ENCODE data around the gene LSM7. TPM values are rescaled to one million over a fixed set of nuclear protein-coding genes. Genes with fewer than 3 reads are reported as not detected.

Gene LSM7
- total RNA-seq, 4 donors from 2014 or later = 51.8 to 95.7 (median 71.9) TPM

DNA sequence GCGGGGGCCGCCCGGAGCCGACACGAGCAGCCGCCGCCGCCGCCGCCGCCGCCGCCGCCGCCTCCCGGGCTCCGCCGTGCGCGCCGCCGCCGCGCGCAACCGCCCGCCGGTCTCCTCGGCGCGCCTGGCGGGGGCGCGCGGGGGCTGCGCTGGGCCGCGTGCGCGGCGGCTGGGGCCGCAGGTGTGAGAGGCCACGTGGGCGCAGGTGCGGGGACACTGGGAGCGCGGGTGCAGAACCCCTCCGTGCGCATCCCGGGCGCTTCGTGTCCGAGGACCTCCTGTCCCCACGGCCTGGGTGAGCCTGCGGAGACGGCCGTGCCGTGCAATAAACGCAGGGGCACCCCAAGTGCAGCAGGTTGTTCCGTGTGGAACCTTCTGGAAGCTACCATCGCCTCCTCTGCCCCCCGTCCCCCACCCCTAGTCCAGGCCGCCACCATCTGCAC, 20.3 kb downstream of the LSM7 start, which contains the start of gene LINGO3:
TSS of gene LINGO3 (minus strand) at position 41 of the 443 bp plus-strand sequence. CDS start 16,378 bp downstream, outside the sequence.
- TF ChIP-seq, protein P1, sequence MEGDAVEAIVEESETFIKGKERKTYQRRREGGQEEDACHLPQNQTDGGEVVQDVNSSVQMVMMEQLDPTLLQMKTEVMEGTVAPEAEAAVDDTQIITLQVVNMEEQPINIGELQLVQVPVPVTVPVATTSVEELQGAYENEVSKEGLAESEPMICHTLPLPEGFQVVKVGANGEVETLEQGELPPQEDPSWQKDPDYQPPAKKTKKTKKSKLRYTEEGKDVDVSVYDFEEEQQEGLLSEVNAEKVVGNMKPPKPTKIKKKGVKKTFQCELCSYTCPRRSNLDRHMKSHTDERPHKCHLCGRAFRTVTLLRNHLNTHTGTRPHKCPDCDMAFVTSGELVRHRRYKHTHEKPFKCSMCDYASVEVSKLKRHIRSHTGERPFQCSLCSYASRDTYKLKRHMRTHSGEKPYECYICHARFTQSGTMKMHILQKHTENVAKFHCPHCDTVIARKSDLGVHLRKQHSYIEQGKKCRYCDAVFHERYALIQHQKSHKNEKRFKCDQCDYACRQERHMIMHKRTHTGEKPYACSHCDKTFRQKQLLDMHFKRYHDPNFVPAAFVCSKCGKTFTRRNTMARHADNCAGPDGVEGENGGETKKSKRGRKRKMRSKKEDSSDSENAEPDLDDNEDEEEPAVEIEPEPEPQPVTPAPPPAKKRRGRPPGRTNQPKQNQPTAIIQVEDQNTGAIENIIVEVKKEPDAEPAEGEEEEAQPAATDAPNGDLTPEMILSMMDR (IDR thresholded peaks at IDR 0.05; ENCODE audit: low read depth) = no peak

DNA sequence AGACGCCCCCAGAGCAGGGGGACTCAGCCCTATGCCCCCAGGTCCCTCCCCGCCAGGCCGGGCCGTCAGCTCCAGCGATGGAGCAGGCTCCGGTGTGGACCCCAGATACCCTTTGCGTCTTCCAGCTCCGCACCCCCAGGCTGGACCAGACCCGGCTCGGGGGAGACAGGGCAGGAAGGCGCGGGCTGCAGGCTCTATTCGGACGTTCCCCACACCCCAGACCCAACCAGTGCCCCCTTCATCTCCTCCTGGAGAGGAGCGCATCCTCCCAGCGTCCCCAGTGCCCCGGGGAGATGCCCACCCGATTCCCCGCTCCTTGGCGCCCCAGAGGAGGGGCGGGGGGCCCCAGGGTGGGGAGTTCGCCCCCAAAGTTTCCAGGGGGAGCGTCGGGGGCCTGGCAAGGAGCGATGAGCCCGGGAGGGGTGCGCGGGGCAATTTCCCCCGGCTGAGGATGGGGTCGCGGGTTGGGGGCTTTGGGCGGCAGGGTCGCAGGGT, 20.8 kb downstream of the LSM7 start:
- TF ChIP-seq, protein P1 (IDR thresholded peaks at IDR 0.05; ENCODE audit: low read depth) = no peak

DNA sequence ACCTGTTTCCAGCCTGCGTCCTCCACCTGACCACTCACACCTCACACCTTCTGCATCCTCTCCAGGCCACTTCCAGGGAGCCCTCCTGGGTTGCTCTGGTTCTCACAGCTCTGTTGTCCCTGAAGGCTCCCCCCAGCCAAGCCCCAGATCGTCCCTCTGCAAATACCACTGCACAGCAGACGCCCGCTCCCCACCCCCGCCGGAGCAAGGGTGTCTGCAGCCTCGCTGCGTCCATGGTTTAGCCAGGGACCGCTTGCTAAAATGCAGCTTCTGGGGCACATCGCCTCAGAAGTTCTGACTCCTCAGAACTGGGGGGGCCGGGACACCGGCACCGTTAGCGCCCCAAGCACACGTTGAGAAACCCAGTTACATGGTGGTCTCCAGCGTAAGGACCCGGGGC, 21.4 kb downstream of the LSM7 start:
- TF ChIP-seq, protein P1 (IDR thresholded peaks at IDR 0.05; ENCODE audit: low read depth) = no peak

DNA sequence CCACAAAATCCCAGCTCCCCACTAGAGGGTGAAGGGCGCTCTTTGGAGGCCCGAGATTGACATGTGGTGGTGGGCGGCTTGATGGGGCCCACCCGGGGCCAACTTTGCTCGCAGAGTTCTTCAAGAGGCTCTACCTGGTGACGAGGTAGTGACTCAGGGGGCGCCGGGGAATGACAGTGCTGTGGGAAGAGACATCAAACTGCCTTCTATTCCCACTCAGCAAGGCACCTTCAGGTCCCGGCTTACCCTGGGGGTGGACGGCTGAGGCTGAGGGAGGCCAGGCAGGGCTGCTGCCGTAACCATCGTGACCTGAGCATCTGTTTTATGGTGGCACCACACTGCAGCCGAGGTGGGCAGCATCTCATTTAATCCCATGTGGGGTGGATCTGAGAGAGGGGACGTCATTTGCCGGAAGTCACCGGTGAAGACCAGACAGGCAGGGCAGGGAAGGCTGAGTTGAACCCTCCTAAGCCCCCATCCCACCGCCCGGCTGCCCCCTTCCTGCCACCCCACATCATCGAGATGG, 22.0 kb downstream of the LSM7 start:
- TF ChIP-seq, protein P1 (IDR thresholded peaks at IDR 0.05; ENCODE audit: low read depth) = no peak

DNA sequence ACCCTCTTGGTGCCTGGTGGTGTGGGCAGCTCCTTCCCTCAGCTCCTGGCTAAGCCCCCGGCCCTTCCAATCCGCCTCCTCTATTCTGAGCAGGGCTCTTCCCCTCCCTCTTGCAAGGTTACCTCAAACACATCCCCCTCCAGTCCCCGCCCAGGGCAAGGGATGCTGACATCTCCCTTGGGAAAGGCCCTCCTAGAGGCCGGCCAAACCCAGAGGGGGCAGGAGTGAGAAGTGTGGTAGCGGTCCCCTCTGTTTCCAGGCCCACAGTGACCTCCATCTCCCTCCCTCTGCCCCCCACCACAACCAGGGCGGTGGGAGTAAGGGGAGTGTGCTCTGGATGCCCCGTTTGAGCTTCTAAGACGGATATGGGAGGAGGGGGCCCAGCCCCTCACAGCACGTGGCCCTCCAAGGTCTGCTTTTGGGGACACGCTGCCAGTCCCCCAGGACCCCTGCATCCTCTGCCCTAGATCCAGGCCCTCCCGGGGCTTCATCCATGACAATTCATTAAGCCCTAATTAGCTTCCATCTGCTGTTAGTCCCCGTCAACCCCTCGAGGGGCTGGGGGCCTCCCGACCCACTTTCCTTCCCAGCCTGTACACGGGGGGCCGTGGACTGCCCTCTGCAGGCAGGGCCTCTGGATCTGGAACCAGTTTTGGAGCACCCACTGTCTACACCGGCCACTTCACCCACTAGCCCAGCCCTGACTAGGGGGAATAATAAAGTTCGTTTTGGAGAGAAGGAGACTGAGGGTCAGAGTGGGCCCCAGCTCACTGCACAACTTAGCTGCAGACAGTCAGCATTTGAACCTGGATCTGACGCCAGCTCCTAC, 22.7 kb downstream of the LSM7 start:
- TF ChIP-seq, protein P1 (IDR thresholded peaks at IDR 0.05; ENCODE audit: low read depth) = no peak

DNA sequence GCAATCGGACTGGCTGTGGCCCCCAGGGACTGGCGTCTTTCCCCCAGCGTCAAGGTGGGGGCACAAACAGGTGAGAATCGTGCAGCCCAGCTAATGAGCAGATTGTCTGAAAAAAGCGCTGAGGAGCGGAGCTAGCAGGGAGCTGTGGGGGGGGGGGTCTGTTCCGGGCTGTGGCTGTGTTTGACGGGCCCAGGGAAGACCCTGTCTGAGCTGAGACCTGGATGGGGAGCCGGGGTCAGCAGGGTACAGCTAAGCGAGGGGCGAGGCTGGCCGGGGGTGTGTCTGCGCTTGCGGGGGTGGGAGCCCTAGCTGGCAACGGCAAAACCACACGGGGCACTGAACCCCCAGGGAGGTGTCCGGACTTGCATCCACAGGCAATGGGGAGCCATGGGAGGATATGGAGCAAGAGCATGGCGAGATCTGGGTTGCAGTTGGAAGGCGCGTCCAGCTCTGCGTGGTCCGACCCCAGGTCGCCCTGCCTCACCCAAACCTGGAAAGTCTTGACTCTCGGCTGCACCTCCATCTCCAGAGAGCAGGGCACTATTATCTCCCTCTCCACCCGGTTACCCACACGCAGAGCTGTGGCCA, 25.1 kb downstream of the LSM7 start:
- TF ChIP-seq, protein P1 (IDR thresholded peaks at IDR 0.05; ENCODE audit: low read depth) = no peak

All from subcutaneous adipose tissue (tissue), 4 donors.